ENCODE data around the gene PLCB2. TPM values are rescaled to one million over a fixed set of nuclear protein-coding genes. Genes with fewer than 3 reads are reported as not detected.
A peak's percentile ranks its signal among the peaks of the same experiment; 100 is the strongest.

PLCB2 gene
- total and polyA plus RNA-seq, 9 of the 15 experiments (the other 6 are each of a cell fraction or from before 2014, with no cell fraction given), result 0.37 to 12.3 (median 8.0) TPM

DNA sequence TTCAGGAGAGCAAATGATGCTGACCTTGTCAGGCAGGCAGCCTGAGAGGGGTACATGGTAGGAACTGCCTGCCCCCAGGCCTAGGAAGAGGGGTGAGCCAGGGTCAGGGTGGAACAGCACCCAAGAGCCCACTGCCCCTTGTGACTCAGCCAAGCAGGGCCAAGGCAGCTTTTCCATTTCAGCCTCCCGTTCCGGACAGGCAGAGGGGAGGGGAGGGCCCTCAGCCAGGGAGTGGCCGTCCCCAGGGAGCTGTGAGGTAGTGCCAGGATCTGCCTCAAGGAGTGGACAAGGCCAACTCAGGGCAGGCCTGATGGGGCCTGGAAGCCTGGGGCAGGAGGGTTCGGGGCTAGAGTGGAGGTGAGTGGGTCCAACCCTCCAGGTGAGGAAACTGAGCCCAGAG is 19.8 kb downstream of the PLCB2 start:
- FAIRE-seq, result no peak
- Histone ChIP-seq H3K4me3 (no peak overlapping the region), H3K36me3 (ENCODE audit: control insufficient read depth, insufficient read depth, low read length) (no peaks in the 10 kb centered on the region), H3K27me3 (ENCODE audit: control insufficient read depth in 2 of 2, insufficient read depth in 2 of 2, low read length in 2 of 2) (peaks cover 3 to 12% of the 10 kb centered on the region in 2 experiments; a peak in 4 of 5 replicates), H3K9me1 (ENCODE audit: control insufficient read depth, insufficient read depth, low read length) (no peaks in the 10 kb centered on the region), H3K27ac (ENCODE audit: extremely low read depth, low read depth, low read length) (no peak overlapping the region), H3K9ac (ENCODE audit: insufficient read depth in 1 of 2, low read depth in 2 of 2, low read length in 2 of 2) (0 out of 4 replicates have a peak overlapping the region, but pooled peaks of 1 of the 2 experiments have one; percentile 51), H3K79me2 (ENCODE audit: control insufficient read depth, insufficient read depth, low read length) (no peaks in the 10 kb centered on the region), H3K4me2 (ENCODE audit: insufficient read depth, low read length) (no peak overlapping the region), H4K20me1 (replicated peaks; ENCODE audit: control insufficient read depth, insufficient read depth, low read length) (no peaks in the 10 kb centered on the region), H2AFZ (ENCODE audit: low read depth, low read length) (no peak overlapping the region), H3K9me3 (replicated peaks; ENCODE audit: control insufficient read depth, insufficient read depth, low read depth, low read length) (no peaks in the 10 kb centered on the region), H3K4me1 (replicated peaks in 1 of 2; ENCODE audit: control insufficient read depth in 2 of 2, insufficient read depth in 2 of 2, low read length in 2 of 2) (peaks cover 0 to 33% of the 10 kb centered on the region in 2 experiments; a peak in 3 of 5 replicates)
- no TSS peak for BruUV-seq (replicated peaks)
- intact Hi-C loops (cut with micrococcal nuclease) (no loop called here), in situ Hi-C loops (cut with MboI) (no loop called here)
- ChIA-PET POLR2A (interaction anchor here (0.6 to 1.4 kb wide), 4 partner anchors 13 to 49 kb away, joined by 3 to 5 read pairs (median 4); partner anchors contain the start of gene PAK6), CTCF (ENCODE audit: low intra/inter-chr PET ratio) (no interaction called here)
- no peak for ATAC-seq
- 27% methylated on average over 1 of the region's 4 CpGs for WGBS (ENCODE audit: insufficient coverage, low coverage, missing lambda C conversion rate)
- DNase-seq (ENCODE audit: extremely low read depth in 1 of 4, low spot score in 3 of 4), result peak in 1 of 4 experiments; percentile 28
- TF ChIP-seq ZNF121 (CRISPR knock-in tag; conservative IDR thresholded peaks at IDR 0.05) (0 out of 2 replicates have a peak, but pooled peaks have one; percentile 4), EGR1 (conservative IDR thresholded peaks at IDR 0.05) (no peak), LARP7 (IDR thresholded peaks at IDR 0.05) (no peak)

- Histone ChIP-seq H3K4me2 (ENCODE audit: insufficient read depth, low read length) (no peak overlapping the region), H3K4me1 (replicated peaks in 1 of 2; ENCODE audit: control insufficient read depth in 2 of 2, insufficient read depth in 2 of 2, low read length in 2 of 2) (peaks cover 0 to 37% of the 10 kb centered on the region in 2 experiments; a peak in 3 of 5 replicates), H3K27me3 (ENCODE audit: control insufficient read depth in 2 of 2, insufficient read depth in 2 of 2, low read length in 2 of 2) (peaks cover 3 to 9% of the 10 kb centered on the region in 2 experiments; a peak in 3 of 5 replicates), H4K20me1 (replicated peaks; ENCODE audit: control insufficient read depth, insufficient read depth, low read length) (no peaks in the 10 kb centered on the region), H3K9ac (ENCODE audit: insufficient read depth in 1 of 2, low read depth in 2 of 2, low read length in 2 of 2) (no peak overlapping the region; a peak in 1 of 4 replicates), H3K9me1 (ENCODE audit: control insufficient read depth, insufficient read depth, low read length) (no peaks in the 10 kb centered on the region), H2AFZ (ENCODE audit: low read depth, low read length) (no peak overlapping the region), H3K79me2 (ENCODE audit: control insufficient read depth, insufficient read depth, low read length) (no peaks in the 10 kb centered on the region), H3K4me3 (no peak overlapping the region), H3K27ac (ENCODE audit: extremely low read depth, low read depth, low read length) (no peak overlapping the region), H3K36me3 (ENCODE audit: control insufficient read depth, insufficient read depth, low read length) (no peaks in the 10 kb centered on the region), H3K9me3 (replicated peaks; ENCODE audit: control insufficient read depth, insufficient read depth, low read depth, low read length) (no peaks in the 10 kb centered on the region)
- DNase-seq (ENCODE audit: extremely low read depth in 1 of 4, low spot score in 3 of 4) (no peak), FAIRE-seq (no peak), ATAC-seq (no peak)
- intact Hi-C loops (cut with micrococcal nuclease) (no loop called here), in situ Hi-C loops (cut with MboI) (no loop called here)
- CTCF ChIA-PET (ENCODE audit: low intra/inter-chr PET ratio), result no interaction called here
- POLR2A ChIA-PET, result interaction anchor here (1.2 to 1.4 kb wide), 2 partner anchors 14 to 15 kb away, joined by 5 read pairs; no protein-coding TSS in a partner anchor
- 33% methylated on average over 3 of the region's 3 CpGs for WGBS (ENCODE audit: insufficient coverage, low coverage, missing lambda C conversion rate)
- TF ChIP-seq PHF20 (IDR thresholded peaks at IDR 0.05; ENCODE audit: partially characterized antibody) (no peak), BRCA1 (IDR thresholded peaks at IDR 0.05) (no peak), BRCA1 (CRISPR knock-in tag; IDR thresholded peaks at IDR 0.05) (no peak), ZNF696 (CRISPR knock-in tag; conservative IDR thresholded peaks at IDR 0.05) (no peak), RBBP5 (IDR thresholded peaks at IDR 0.05; ENCODE audit: borderline replicate concordance, insufficient read depth, low read length, poor library complexity, severe bottlenecking) (no peak), TRIM24 (IDR thresholded peaks at IDR 0.05) (no peak), SUPT5H (IDR thresholded peaks at IDR 0.05) (no peak)
- TF ChIP-seq, protein P1, sequence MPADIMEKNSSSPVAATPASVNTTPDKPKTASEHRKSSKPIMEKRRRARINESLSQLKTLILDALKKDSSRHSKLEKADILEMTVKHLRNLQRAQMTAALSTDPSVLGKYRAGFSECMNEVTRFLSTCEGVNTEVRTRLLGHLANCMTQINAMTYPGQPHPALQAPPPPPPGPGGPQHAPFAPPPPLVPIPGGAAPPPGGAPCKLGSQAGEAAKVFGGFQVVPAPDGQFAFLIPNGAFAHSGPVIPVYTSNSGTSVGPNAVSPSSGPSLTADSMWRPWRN (IDR thresholded peaks at IDR 0.05; ENCODE audit: low read depth), result no peak
- no TSS peak for BruUV-seq (replicated peaks)
Measured at GRCh38 chr15:40287505-40287904, 20.2 kb downstream of the PLCB2 start.
